Measurements from ENCODE around the gene NR2C1.

DNA sequence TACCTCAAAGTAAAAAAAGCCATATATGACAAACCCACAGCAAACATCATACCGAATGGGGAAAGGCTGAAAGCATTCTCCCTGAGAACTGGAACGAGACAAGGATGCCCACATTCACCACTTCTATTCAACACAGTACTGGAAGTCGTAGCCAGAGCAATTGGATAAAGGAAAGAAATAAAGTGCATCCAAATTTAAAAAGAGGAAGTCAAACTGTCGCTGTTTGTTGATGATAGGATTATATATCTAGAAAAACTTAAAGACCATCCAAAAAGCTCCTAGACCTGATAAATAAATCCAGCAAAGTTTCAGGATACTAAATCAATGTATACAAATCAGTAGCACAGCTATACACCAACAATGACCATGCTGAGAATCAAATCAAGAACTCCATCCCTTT lies 75.1 kb downstream of the NR2C1 start:
- TF ChIP-seq, protein P1, sequence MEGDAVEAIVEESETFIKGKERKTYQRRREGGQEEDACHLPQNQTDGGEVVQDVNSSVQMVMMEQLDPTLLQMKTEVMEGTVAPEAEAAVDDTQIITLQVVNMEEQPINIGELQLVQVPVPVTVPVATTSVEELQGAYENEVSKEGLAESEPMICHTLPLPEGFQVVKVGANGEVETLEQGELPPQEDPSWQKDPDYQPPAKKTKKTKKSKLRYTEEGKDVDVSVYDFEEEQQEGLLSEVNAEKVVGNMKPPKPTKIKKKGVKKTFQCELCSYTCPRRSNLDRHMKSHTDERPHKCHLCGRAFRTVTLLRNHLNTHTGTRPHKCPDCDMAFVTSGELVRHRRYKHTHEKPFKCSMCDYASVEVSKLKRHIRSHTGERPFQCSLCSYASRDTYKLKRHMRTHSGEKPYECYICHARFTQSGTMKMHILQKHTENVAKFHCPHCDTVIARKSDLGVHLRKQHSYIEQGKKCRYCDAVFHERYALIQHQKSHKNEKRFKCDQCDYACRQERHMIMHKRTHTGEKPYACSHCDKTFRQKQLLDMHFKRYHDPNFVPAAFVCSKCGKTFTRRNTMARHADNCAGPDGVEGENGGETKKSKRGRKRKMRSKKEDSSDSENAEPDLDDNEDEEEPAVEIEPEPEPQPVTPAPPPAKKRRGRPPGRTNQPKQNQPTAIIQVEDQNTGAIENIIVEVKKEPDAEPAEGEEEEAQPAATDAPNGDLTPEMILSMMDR (IDR thresholded peaks at IDR 0.05), result no peak
- no peak for TF ChIP-seq POLR2A (IDR thresholded peaks at IDR 0.05)

Measured in lower leg skin (tissue), 3 donors.